Erythroblast (primary cell): Measurements from ENCODE around the gene SLC5A2.
"Not testable (repeated sequence)": the region's sequence is repeated elsewhere in the genome, so short reads cannot be mapped to it uniquely, and the experiment has no call there.

Experiments used
- DNase-seq, 2 experiments: peaks; one replicate each; lab custom pipeline; 2025; lab: John Stamatoyannopoulos, UW
- GATA1 ChIP-seq: IDR thresholded peaks from 2 replicates; pipeline ENCODE4 v1.6.1; 2011; ENCODE audit warnings: low read depth, mild to moderate bottlenecking, control low read depth, low read length, moderate library complexity
- POLR2A ChIP-seq: IDR thresholded peaks from 2 replicates; pipeline ENCODE4 v1.6.1; 2011; ENCODE audit warnings: mild to moderate bottlenecking, low read length

Gene SLC5A2

GRCh38 chr16:31475946-31476302 lies 7.0 kb upstream of the SLC5A2 start:
- DNase-seq, result peak in 1 of 2 experiments; percentile 62
- TF ChIP-seq POLR2A (no peak), GATA1 (no peak)

GRCh38 chr16:31476303-31477219 lies 6.4 kb upstream of the SLC5A2 start:
- peak; percentile 89 to 93 for DNase-seq
- no peak for TF ChIP-seq GATA1
- TF ChIP-seq POLR2A, result peak; percentile 74

GRCh38 chr16:31477220-31478216 lies 5.4 kb upstream of the SLC5A2 start:
- peak in 1 of 2 experiments; percentile 70 for DNase-seq
- TF ChIP-seq POLR2A (no peak), GATA1 (no peak)

- no peak for DNase-seq
- TF ChIP-seq POLR2A, result no peak
- no peak for TF ChIP-seq GATA1
Measured at GRCh38 chr16:31478956-31479355, 4.0 kb upstream of the SLC5A2 start.

GRCh38 chr16:31479751-31480150 lies 3.2 kb upstream of the SLC5A2 start:
- DNase-seq, result no peak
- TF ChIP-seq POLR2A (no peak), GATA1 (no peak)

- TF ChIP-seq POLR2A (no peak), GATA1 (no peak)
- DNase-seq, result peak; percentile 71 to 74
Measured at GRCh38 chr16:31480851-31481536, 1.9 kb upstream of the SLC5A2 start.

- DNase-seq, result not testable (repeated sequence)
Measured at GRCh38 chr16:31484048-31484447, 1.1 kb downstream of the SLC5A2 start.

- no peak for DNase-seq
- TF ChIP-seq GATA1 (no peak), POLR2A (no peak)
Measured at GRCh38 chr16:31484491-31485171, 1.7 kb downstream of the SLC5A2 start.

GRCh38 chr16:31485571-31485970 lies 2.6 kb downstream of the SLC5A2 start:
- no peak for DNase-seq
- TF ChIP-seq GATA1, result no peak
- no peak for TF ChIP-seq POLR2A

GRCh38 chr16:31486045-31486444 lies 3.1 kb downstream of the SLC5A2 start:
- no peak for DNase-seq
- TF ChIP-seq POLR2A, result no peak
- no peak for TF ChIP-seq GATA1

GRCh38 chr16:31487071-31487719 lies 4.3 kb downstream of the SLC5A2 start:
- DNase-seq, result no peak
- TF ChIP-seq POLR2A (no peak), GATA1 (no peak)

GRCh38 chr16:31487720-31488467 lies 5.0 kb downstream of the SLC5A2 start:
- no peak for TF ChIP-seq GATA1
- TF ChIP-seq POLR2A, result peak; percentile 43

More at GRCh38 chr16:31487720-31488467, 5.0 kb downstream of the SLC5A2 start:
- peak; percentile 80 to 84 for DNase-seq
